Ecto neural progenitor cell (in vitro differentiated cells): ENCODE data around the gene LMAN1L.

Experiments used
- DNase-seq: peaks from one replicate; pipeline ENCODE4 v3.0.0-alpha.2; 2018; ENCODE audit warnings: low spot score

LMAN1L gene

DNA sequence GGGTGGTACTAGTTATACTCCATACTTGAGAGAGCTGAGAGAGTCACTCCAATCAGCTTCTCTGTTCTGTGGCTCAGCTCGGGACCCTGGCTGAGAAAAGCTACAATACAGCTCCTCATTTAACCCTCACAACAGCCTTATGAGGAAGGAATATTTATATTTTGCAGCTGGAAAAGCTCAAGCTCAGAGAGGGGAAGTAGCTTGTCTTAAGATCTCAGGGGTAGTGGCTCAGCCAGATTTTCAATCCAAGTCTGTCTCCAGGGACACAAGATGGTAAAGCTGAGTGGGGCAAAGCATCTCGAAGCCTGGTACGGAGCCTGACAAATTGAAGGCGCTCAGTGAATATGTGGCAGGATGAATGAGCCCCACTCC, 45.7 kb downstream of the LMAN1L start:
- DNase-seq = no peak

DNA sequence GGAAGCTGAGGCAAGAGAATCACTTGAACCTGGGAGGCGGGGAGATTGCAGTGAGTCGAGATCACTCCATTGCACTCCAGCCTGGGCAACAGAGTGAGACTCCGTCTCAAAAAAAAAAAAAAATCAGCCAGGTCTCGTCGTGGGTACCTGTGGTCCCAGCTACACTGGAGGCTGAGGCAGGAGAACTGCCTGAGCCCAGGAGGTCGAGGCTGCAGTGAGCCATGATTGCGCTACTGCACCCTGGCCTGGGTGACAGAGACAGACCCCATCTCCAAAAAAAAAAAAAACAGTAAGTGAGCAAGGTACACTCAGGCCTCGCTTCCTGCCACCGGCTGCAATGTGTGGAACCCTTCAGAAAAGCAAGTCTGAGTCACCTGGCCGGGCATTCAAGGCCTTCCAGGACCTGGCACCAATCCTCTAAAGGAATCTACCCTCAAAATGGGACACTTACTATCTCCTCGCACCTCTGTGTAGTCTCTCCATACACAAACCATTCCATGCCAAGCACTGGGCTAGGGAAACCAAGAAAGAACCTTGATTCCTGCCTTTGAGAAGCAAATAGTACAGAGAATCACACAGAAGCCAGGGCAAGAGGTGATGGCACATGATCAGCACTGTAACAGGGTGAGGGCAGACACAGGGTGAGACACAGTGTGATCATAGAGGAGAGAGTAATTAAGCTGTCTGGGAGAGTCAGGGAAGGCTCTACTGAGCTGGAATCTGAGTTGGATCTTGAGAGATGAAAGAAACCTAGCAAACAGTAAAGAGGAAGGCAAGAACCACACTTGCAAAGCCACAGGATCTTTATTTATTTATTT, 50.8 kb downstream of the LMAN1L start:
- DNase-seq = no peak

DNA sequence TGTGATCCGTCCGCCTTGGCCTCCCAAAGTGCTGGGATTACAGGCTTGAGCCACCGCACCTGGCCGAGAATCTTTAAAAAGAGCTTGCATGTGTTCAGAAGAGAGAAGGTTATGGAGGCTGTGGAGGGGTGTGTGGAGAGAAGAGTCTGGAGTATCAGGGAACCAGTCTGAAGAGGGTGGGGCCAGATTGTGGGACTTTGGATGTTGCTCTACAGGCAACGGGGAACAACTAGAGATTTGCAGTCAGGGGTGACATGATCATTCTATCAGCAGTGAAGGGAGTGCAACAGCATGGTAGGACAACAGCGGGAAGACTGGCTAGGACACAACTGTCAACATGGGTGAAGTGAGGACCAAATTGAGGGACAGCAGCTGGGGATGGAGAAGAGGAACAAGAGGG, 51.7 kb downstream of the LMAN1L start:
- no peak for DNase-seq

DNA sequence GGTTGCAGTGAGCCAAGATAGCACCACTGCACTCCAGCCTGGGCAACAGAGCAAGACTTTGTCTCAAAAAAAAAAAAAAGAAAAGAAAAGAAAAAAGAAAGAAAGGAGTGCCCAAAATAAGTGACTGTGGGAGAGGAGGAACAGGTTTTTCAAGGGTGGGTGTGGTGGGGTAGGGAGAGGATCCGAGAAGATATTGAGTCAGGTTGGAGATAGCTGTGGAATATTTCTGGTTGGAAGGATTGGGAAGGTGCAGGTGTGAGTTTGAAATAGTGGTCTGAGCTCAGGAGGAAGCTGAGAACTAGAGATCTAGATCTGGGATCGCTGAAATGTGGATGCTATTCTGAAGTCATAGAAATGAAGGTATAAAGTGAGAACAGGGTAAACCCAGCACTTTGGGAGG, 52.7 kb downstream of the LMAN1L start:
- DNase-seq = no peak

DNA sequence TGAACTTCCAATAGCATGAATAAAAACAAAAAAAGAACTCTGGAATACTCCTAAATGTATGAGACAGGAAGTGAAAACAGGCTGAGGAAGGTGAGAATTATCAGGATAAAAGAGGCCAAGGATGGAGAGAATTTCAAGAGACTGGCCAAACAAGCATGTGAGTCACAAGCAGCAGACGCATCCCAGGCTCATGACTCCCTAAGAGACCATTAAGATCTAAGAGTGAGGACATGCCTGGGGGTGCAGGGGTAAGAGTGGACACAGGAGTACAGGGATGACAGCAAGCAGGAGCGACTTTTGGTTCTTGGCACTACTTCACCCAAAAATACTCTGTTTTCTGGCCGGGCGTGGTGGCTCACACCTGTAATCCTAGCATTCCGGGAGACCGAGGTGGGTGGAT, 53.5 kb downstream of the LMAN1L start:
- DNase-seq = no peak

DNA sequence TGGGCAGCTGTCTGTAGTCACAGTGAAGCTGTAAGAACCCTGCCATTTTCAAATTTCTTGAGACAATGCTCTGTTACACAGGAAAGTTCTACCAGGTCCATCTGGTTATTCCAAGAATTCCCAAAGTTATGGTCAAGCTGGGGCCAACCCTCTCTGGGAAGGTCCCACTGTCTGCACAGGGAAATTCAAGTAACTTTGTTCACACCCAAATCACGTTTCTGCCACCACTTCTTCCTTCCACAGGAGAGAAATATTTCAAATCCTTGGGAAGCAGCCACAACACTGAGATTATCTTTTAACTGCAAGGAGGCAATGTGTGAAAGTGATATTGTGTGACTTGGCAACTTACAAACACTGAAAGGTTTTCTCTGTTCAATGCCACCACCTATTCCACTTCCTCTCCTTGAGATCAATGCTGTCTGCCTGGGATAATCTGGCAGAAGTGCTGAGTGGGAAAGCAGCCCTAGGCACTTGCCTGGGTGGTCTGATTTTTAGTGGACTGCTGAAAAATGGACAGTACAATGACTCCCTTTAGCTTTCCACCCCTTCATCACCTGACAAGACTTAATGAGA, 54.9 kb downstream of the LMAN1L start:
- no peak for DNase-seq

DNA sequence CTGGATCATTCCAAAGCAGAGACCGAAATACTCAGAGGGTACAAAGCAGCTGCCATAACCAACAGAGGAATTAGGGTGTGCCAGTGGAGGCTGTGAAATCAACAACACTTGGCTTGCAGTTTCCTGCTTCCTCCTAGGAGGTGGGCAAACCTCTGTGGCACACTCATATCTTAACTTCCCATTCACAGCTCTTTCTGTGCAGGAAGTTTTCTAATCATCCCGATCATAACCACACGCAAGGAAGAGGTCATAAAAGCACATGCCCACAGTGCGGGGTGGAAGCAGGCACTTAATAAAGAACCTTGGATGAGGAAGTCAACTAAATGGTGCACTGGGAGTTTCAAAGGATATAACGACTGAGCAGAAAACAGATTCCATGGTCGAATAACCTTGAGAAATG, 55.4 kb downstream of the LMAN1L start:
- DNase-seq = no peak

DNA sequence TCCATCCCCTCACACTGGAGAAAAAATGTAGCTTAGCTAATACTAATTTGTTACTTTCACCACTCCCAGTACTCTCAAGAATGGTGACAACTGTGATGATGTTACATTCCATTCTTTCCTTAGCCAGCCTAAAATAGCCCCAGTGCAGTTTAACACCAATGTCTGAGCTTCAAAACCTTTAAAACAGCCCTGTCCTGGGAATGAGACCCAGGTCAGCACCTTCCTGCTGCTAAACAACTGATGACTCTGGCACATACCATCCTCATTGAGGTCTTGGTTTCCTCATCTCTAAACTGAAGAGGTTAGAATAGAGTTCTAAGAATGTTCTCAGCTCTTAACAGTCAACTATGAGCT, 56.7 kb downstream of the LMAN1L start:
- DNase-seq = no peak

DNA sequence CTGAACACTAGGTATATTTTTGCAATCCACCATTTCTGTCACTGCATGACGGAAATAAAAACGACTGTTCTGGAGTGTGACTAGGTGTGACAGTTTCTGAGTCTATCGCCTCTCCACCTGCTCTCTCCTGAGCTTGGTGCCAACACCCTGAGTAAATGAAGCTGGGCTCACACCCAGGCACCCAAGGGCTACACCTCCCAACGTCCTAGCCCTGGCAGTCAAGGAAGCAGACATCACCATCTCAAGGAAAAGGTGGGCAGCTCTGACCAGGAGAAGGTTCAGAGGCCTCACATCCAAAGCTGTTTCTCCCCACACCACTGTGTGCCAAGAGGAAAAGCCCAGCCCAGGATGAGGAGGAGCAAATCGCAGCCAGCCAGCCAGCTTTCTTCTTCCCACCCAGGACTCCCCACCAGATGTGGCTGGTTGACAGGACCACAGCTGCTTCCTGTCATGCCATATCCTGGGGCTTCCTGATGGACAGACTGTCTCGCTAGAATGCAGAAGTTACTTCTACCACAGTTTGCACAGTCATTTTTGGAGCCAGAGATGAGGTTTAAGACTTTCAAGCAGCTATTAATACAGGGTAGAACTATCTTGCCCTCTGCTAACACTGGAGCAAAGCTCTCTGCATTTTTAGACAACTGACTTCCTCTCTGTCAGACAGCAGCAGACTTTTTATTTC, 57.2 kb downstream of the LMAN1L start:
- DNase-seq = no peak

DNA sequence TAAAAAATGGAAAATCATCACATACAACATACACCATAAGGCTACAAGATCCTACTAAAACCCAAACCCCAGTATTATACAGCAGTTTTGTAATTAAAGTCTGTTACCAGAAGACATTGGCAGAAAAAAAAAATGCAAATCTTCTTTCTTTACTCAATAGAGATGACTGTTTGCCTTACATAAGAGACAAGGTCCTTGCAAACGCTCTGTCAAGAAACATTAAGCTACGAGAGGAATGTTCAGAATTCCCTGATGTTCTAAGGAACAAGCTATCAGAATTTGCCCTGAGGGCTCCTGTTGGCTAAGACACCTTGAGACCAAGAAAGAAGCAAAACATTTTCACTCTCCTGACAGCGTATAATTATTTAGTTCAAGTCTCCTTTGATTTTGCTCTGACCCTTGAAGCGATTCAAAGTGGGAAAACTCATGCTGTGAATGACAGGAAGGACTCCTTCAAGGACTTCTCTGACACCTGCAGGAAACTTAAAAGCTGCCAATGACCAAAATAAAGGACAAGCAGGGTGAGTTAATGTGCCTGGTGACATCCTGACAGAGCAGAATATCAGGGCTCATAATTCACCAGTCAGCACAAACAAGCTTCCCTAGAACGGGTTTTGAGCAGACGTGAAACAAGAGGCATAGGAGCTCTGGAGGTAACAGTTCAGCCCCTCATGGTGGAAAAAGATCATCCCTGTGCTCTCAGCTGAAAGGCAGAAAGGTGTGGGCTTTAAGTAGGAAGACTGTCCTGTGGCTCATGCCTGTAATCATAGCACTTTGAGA, 58.0 kb downstream of the LMAN1L start:
- no peak for DNase-seq

DNA sequence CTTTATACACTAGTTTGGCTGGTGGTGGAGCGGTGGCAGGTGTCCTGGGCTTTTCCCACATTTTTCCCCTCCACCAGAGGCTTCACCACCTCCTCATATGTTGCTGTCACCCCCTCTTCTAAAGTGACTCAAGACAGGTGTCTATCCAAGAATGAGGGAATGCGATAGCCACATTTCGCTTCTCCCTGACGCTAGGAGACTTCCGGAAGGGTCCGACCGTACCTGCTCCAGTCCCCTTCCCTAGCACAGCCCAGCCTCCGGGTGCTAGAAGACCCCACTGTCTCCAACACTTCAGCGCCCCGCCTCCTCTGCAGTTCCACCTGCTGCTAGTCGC, 60.0 kb downstream of the LMAN1L start:
- DNase-seq = no peak

DNA sequence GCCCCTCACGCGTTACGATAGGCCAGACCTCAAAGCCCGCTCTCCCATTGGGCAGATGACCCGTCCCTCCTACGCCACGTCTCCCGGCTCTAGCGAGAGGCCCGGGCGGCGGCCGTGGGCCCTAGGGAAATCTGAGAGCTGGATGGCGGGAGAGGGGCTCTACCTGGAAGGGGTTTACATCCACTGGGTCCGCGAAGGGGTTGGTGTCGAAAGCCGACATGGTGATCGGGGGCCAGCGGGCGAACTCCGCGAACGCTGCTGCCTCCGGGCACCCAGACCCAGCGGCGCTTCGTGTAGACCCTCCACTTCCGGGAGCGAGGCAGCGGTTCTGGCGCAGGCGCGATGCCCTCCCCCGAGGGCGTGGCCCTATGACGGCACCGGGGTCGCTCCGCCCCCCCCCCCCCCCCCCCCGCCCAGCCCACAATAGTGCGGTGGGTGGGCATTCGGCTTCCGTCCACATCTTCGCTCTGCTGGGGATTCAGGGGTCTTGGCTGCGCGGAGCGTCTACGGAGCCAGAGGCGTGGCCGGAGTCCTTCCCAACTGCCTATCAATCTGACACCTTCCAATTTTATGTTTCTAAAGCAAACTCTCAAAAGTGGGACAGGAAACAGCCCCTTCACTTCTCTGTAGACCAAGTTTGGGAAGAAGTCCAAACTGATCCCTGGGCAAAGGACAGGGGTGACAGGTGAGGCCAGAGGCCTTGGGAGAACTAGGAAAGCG, 60.6 kb downstream of the LMAN1L start, which contains the start of gene SCAMP2:
Gene SCAMP2 (minus strand): TSS at position 330 of the 720 bp plus-strand sequence. CDS start 110 bp downstream, at position 220.
- DNase-seq = peak; percentile 96

DNA sequence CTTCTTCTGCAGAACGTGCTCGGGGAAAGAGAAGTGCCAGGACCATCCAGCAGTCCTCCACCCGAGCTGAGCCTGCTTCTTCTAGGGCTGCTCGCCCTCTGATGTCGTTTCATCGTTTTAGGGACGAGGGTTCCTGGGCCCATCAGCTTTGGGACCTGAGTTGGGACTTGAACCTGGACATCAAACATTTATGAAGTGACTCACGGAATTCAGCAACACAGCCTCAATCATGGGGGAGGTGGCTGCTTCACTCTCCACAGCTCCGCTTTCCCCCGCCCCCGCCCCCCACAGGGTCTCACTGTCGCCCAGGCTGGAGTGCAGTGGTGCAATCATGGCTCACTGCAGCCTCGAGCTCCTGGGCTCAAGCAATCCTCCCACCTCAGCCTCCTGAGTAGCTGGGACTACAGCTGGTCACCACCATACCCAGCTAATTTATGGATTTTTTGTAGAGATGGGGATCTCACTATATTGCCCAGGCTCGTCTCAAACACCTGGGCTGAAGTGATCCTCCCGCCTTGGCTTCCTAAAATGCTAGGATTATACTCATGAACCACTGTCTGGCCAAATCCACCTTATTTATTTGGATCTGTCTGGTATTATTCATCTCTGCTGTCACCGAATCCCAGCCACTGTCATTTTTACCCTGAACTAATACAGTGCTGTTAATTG, 61.3 kb downstream of the LMAN1L start:
- no peak for DNase-seq
